Mesendoderm (in vitro differentiated cells): ENCODE measurements around the gene TNPO2.
"Not testable (repeated sequence)": the region's sequence is repeated elsewhere in the genome, so short reads cannot be mapped to it uniquely, and the experiment has no call there.

Experiments used
- DNase-seq: peaks from one replicate; pipeline ENCODE4 v3.0.0; 2013
- H2AK5ac ChIP-seq: 2 replicates; pipeline ENCODE4 v1.6.1; 2013; ENCODE audit warnings: low read length, inconsistent platforms
- H2BK120ac ChIP-seq: 2 replicates; pipeline ENCODE4 v1.6.1; 2013; ENCODE audit warnings: low read depth, mild to moderate bottlenecking, low read length, moderate library complexity, mixed read lengths
- H2BK15ac ChIP-seq: replicated peaks from 2 replicates; pipeline ENCODE4 v1.6.1; 2013; ENCODE audit warnings: low read depth, mild to moderate bottlenecking, moderate library complexity
- H2BK5ac ChIP-seq: 2 replicates; pipeline ENCODE4 v1.6.1; 2013; ENCODE audit warnings: low read length, inconsistent platforms
- H3K18ac ChIP-seq: 2 replicates; pipeline ENCODE4 v1.6.1; 2013; ENCODE audit warnings: mild to moderate bottlenecking, low read length, mixed read lengths
- H3K23ac ChIP-seq: one replicate; pipeline ENCODE4 v1.6.1; 2013; ENCODE audit warnings: low read length
- H3K27ac ChIP-seq: 2 replicates; pipeline ENCODE4 v1.5.1; 2013; ENCODE audit warnings: low read depth, mild to moderate bottlenecking, inconsistent platforms, low read length, moderate library complexity
- H3K27me3 ChIP-seq: 2 replicates; pipeline ENCODE4 v1.6.1; 2013; ENCODE audit warnings: low read length, control low read depth, mild to moderate bottlenecking, inconsistent platforms; ENCODE audit not compliant: insufficient read depth, poor library complexity
- H3K36me3 ChIP-seq: 2 replicates; pipeline ENCODE4 v1.6.1; 2013; ENCODE audit warnings: low read length, inconsistent platforms; ENCODE audit not compliant: control insufficient read depth, insufficient read depth
- H3K4ac ChIP-seq: one replicate; pipeline ENCODE4 v1.6.1; 2013; ENCODE audit warnings: low read depth, mild to moderate bottlenecking, low read length, moderate library complexity
- H3K4me1 ChIP-seq: 2 replicates; pipeline ENCODE4 v1.6.1; 2013; ENCODE audit warnings: low read depth, low read length, inconsistent platforms; ENCODE audit not compliant: control insufficient read depth
- H3K4me2 ChIP-seq: 2 replicates; pipeline ENCODE4 v1.6.1; 2013; ENCODE audit warnings: low read length
- H3K4me3 ChIP-seq: 2 replicates; pipeline ENCODE4 v1.5.1; 2013; ENCODE audit warnings: mild to moderate bottlenecking, low read length
- H3K56ac ChIP-seq: one replicate; pipeline ENCODE4 v1.6.1; 2013; ENCODE audit warnings: low read length
- H3K79me1 ChIP-seq: 2 replicates; pipeline ENCODE4 v1.6.1; 2013; ENCODE audit warnings: low read length, inconsistent platforms
- H3K79me2 ChIP-seq: 2 replicates; pipeline ENCODE4 v1.6.1; 2013; ENCODE audit warnings: mild to moderate bottlenecking, low read length; ENCODE audit not compliant: control insufficient read depth, insufficient read depth
- H3K9ac ChIP-seq: 2 replicates; pipeline ENCODE4 v1.6.1; 2013; ENCODE audit warnings: low read length, inconsistent platforms
- H4K5ac ChIP-seq: one replicate; pipeline ENCODE4 v1.6.1; 2013; ENCODE audit warnings: low read length
- H4K8ac ChIP-seq: one replicate; pipeline ENCODE4 v1.6.1; 2013; ENCODE audit warnings: low read depth, mild to moderate bottlenecking, control low read depth, low read length, moderate library complexity
- WGBS: extraction: QIAGEN DNeasy Blood & Tissue Kit; methylation state at CpG from one replicate; pipeline ENCODE4 v1.1.7; 2013; ENCODE audit warnings: low lambda C conversion rate, missing lambda C conversion rate; ENCODE audit not compliant: insufficient coverage; ENCODE audit errors: extremely low coverage; 5-methylcytosine and 5-hydroxymethylcytosine counted together

Gene TNPO2

DNA sequence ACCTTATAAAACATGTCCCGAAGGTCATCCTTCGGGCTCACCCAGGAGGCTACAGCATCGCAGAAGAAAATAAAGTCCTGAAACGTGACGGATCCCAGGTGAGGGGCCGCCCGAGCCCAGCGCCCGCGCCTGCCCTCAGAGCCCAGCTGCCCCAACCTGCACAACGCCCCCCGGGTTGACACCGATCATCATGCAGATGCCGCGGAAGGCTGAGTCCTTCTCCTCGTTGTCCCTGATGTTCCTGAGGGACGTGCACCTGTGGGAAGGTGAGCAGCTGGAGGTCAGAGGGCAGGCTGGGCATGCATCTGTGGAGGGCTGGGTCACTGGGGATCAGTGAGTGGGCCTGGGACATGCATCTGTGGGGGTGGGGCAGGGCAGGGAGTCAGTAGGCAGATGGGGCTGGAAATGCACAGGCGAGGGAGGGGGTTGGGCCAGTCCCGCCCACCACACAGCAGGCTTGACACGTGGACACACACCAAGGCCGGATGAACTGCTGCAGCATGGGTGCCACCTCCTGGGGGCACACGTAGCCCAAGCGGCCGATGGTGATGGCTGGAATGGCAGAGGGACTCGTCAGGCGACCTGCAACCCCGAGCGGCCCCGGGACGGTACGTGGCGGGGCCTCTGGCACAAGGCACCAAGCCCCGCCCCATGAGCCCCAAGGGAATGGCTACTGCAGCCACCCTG, 22.0 kb downstream of the TNPO2 start:
- H3K79me1 ChIP-seq, result peaks cover 4% of the 10 kb centered on the region
- no peak overlapping the region for H2BK5ac ChIP-seq
- no peak overlapping the region for H3K4ac ChIP-seq
- H3K79me2 ChIP-seq, result no peaks in the 10 kb centered on the region
- H3K27me3 ChIP-seq, result no peaks in the 10 kb centered on the region
- H2BK120ac ChIP-seq, result no peak overlapping the region
- H3K4me1 ChIP-seq, result no peaks in the 10 kb centered on the region
- H3K23ac ChIP-seq, result no peak overlapping the region
- no peak overlapping the region for H4K8ac ChIP-seq
- no peak overlapping the region for H2AK5ac ChIP-seq
- H2BK15ac ChIP-seq, result no peak overlapping the region
- H3K56ac ChIP-seq, result no peak overlapping the region
- H3K9ac ChIP-seq, result no peak overlapping the region
- H3K4me2 ChIP-seq, result no peak overlapping the region
- H3K27ac ChIP-seq, result no peak overlapping the region
- H3K36me3 ChIP-seq, result peaks cover 26% of the 10 kb centered on the region
- no peak overlapping the region for H3K4me3 ChIP-seq
- WGBS, result no CpG with 5 or more reads among the region's 33 CpGs
- H3K18ac ChIP-seq, result no peak overlapping the region
- no peak overlapping the region for H4K5ac ChIP-seq
- no peak for DNase-seq

GRCh38 chr19:12698138-12698537, 25.6 kb downstream of the TNPO2 start:
- H3K4ac ChIP-seq, result no peak overlapping the region
- no peak overlapping the region for H3K23ac ChIP-seq
- no peak overlapping the region for H3K4me2 ChIP-seq
- no peaks in the 10 kb centered on the region for H3K79me2 ChIP-seq
- H3K79me1 ChIP-seq, result peaks cover 4% of the 10 kb centered on the region
- no peaks in the 10 kb centered on the region for H3K4me1 ChIP-seq
- H3K9ac ChIP-seq, result no peak overlapping the region
- H3K27ac ChIP-seq, result no peak overlapping the region
- no peak overlapping the region for H3K56ac ChIP-seq
- no peak for DNase-seq
- peaks cover 12% of the 10 kb centered on the region for H3K36me3 ChIP-seq
- no peak overlapping the region for H3K4me3 ChIP-seq
- no CpG with 5 or more reads among the region's 6 CpGs for WGBS
- H4K5ac ChIP-seq, result no peak overlapping the region
- no peak overlapping the region for H4K8ac ChIP-seq
- H3K27me3 ChIP-seq, result no peaks in the 10 kb centered on the region
- H3K18ac ChIP-seq, result no peak overlapping the region
- no peak overlapping the region for H2BK120ac ChIP-seq
- no peak overlapping the region for H2AK5ac ChIP-seq
- H2BK15ac ChIP-seq, result no peak overlapping the region
- no peak overlapping the region for H2BK5ac ChIP-seq

- H3K4ac ChIP-seq, H3K18ac ChIP-seq, H2BK120ac ChIP-seq, H4K5ac ChIP-seq, H3K4me1 ChIP-seq, H3K4me3 ChIP-seq, DNase-seq, H2BK15ac ChIP-seq, H3K56ac ChIP-seq, H3K79me2 ChIP-seq, H2AK5ac ChIP-seq, H3K27ac ChIP-seq, H3K79me1 ChIP-seq, H3K9ac ChIP-seq, H3K4me2 ChIP-seq, H3K27me3 ChIP-seq, H3K23ac ChIP-seq, H2BK5ac ChIP-seq, H4K8ac ChIP-seq, H3K36me3 ChIP-seq: not testable (repeated sequence)
- no CpG with 5 or more reads among the region's 22 CpGs for WGBS
Observed at GRCh38 chr19:12697425-12697824, 26.3 kb downstream of the TNPO2 start.

DNA sequence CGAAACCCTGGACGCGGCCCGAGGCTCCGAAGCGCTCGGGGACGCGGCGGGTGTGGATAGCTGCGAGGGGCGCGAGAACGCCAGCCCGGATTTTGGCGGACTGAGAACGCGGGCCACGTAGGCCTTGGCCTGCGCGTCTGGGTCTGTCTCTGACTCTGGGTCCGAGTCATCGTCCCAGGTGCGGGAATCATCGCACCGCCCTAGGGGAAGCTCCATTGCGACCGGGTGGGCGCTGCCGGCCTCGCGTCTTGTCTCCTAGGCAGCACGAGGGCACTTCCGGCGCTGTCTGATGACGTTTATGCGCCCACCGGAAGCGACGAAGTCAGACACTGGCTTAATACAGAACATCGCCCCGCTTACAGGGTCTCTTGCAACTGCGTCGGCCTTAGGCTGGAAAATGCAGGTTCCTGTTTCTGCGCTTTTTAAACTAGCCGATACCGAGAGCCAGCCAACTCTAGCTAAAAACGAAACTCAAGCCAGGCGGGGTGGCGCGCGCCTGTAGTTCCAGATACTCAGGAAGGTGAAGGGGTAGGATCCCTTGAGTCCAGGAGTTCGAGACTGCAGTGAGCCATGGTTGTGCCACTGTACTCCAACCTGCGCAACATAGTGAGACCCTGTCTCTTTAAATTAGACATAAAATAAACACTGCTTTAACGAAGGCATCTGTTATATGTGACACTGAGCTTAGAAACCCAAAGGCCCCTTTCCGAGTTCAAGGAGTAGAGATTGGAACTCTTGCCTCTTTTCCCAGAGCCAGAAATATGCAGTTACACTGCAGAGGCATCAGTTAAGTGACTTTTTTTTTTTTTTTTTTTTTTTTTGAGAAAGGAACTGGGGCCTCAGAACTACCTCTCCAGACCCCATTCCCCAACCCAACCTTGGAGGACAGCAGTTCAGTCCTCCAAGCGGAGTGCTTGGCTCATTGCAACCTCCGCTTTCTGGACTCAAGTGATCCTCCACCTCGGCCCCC, 27.1 kb downstream of the TNPO2 start, which contains the start of gene FBXW9:
Gene FBXW9, minus strand, starts transcription at position 266 of the 970 bp plus-strand sequence. Its CDS starts 50 bp downstream, at position 216.
- Histone ChIP-seq H3K79me2 (no peaks in the 10 kb centered on the region), H3K4me1 (no peaks in the 10 kb centered on the region), H3K56ac (peak within 1 kb of the TSS; percentile 88), H3K36me3 (peaks cover 7% of the 10 kb centered on the region), H3K23ac (peak within 1 kb of the TSS; percentile 89), H4K8ac (no peak within 1 kb of the TSS), H3K18ac (no peak within 1 kb of the TSS), H3K9ac (peak within 1 kb of the TSS; percentile 87), H2BK15ac (no peak within 1 kb of the TSS), H3K4me3 (peak within 1 kb of the TSS; percentile 84), H3K4me2 (peak within 1 kb of the TSS; percentile 85), H2BK120ac (no peak within 1 kb of the TSS), H4K5ac (no peak within 1 kb of the TSS), H3K79me1 (no peaks in the 10 kb centered on the region), H3K27me3 (no peaks in the 10 kb centered on the region), H3K27ac (peak within 1 kb of the TSS; percentile 56), H2AK5ac (no peak within 1 kb of the TSS), H2BK5ac (no peak within 1 kb of the TSS), H3K4ac (no peak within 1 kb of the TSS)
- DNase-seq, result peak; percentile 98
- WGBS, result no CpG with 5 or more reads among the region's 59 CpGs

- Histone ChIP-seq H3K9ac (peak overlapping the region; percentile 80), H3K27ac (no peak overlapping the region), H3K4me2 (peak overlapping the region; percentile 85), H2BK5ac (no peak overlapping the region), H2BK15ac (no peak overlapping the region), H3K23ac (peak overlapping the region; percentile 89), H3K79me2 (no peaks in the 10 kb centered on the region), H3K56ac (peak overlapping the region; percentile 88), H3K27me3 (no peaks in the 10 kb centered on the region), H3K4me3 (peak overlapping the region; percentile 84), H3K4ac (no peak overlapping the region), H2BK120ac (no peak overlapping the region), H4K8ac (no peak overlapping the region), H3K18ac (no peak overlapping the region), H2AK5ac (no peak overlapping the region), H3K36me3 (peaks cover under 1% of the 10 kb centered on the region), H4K5ac (no peak overlapping the region), H3K4me1 (no peaks in the 10 kb centered on the region), H3K79me1 (no peaks in the 10 kb centered on the region)
- WGBS, result no CpG with 5 or more reads among the region's 36 CpGs
- no peak for DNase-seq
Observed at GRCh38 chr19:12695997-12696365, 27.8 kb downstream of the TNPO2 start.
